SHP77 treated with DMSO at 0.1 percent for 48 hours (cell line): ENCODE measurements around the gene RAB10.
A peak's percentile ranks its signal among the peaks of the same experiment; 100 is the strongest.
"Not testable (repeated sequence)": the region's sequence is repeated elsewhere in the genome, so short reads cannot be mapped to it uniquely, and the experiment has no call there.

Source experiments
- DNase-seq: peaks from one replicate; lab custom pipeline; 2025; lab: John Stamatoyannopoulos, UW

The RAB10 gene

DNA sequence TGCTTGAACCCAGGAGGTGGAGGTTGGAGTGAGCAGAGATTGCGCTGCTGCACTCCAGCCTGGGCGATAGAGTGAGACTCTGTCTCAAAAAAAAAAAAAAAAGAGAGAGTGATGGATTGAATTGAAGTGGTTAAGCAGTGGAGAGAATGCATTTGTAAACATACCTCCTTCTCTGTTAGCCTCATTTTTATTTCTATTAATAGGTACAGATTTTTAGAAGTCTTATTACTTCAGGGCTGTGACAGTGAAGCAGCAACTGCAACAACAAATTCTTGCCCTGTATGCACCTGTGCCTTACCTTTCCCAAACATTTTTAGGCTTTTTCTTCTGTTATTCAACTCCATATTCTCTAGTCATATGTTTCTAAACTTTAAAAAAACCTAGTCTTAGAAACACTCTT, 55.5 kb downstream of the RAB10 start:
- no peak for DNase-seq

DNA sequence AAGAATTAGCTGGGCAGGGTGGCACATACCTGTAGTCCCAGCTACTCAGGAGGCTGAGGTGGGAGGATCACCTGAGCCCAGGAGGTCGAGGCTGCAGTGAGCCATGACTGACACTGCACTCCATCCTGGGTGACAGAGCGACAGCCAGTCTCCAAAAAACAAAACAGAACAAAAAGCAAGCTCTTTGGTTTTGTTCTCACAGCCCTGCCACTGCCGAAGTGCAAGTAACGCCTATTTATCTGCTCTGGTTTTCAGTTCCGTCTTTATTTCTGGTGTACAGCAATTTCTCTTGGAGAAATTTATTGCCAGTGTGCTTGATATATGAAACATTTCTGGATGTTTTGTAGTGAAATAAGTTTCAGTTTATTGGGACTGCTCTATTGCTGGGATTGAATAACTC, 61.9 kb downstream of the RAB10 start:
- DNase-seq = no peak

DNA sequence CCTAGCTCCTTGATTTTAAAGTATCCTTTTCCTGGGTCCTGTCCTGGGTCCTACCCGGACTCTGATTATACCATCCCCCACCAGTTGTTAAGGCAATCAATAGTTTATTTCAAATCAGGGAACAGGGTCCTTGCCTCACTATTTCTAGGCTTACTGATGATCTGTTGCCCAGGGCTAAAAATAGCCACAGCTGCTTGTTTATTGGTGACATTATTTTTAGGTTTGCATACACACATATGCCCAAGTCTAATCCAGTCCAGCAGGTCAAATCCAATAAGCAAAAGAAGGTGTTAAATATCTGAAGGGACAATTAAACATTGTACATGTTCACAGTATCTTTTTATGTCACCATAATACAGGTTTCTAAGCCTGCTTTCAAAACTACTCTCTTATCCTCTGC, 66.0 kb downstream of the RAB10 start:
- DNase-seq = no peak

DNA sequence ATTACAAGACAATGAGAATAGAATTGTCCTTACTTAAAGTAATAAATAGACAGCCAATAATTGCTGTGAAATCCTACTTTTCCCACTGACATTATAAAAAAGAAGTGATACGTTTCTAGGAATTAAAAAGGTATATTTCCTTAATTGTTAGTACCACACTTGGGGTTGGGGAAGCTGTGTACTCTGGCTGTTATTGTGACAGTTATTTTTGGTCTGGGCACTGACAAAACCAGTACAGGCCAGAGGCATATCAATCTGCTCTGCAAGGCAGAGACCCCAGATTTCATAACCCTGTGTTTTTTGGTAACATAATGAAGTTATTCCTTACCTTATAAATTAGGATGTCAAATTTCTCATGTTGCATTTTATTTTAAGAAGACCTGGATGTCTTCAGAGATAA, 66.5 kb downstream of the RAB10 start:
- DNase-seq = no peak

DNA sequence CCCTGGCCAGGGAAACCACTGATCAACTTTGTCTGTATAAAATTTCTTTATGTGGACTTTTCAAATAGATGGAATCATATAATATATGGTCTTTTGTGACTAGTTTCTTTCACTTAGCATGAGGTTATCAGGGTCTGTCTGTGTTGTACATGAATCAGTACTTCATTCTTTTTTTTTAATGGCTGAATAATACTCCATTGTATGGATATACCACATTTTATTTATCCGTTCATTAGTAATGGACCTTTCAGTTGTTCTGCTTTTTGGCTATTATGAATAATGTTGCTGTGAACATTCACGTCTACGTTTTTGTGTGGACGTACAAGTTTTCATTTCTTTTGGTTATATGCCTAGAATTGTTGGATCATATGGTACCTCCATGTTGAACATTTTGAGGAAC, 69.9 kb downstream of the RAB10 start:
- no peak for DNase-seq

DNA sequence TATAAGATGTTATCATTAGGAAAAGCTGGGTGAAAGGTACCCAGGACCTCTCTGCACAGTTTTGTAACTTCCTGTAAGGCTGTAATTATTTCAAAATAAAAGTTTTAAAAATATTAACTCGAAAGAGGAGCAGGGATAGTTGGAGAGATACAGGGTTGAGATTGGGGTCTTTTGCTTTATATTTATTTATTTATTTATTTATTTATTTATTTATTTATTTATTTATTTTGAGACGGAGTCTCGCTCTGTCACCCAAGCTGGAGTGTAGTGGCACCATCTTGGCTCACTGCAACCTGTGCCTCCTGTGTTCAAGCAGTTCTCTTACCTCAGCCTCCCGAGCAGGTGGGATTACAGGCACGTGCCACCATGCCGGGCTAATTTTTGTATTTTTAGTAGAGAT, 74.8 kb downstream of the RAB10 start:
- DNase-seq = not testable (repeated sequence)

DNA sequence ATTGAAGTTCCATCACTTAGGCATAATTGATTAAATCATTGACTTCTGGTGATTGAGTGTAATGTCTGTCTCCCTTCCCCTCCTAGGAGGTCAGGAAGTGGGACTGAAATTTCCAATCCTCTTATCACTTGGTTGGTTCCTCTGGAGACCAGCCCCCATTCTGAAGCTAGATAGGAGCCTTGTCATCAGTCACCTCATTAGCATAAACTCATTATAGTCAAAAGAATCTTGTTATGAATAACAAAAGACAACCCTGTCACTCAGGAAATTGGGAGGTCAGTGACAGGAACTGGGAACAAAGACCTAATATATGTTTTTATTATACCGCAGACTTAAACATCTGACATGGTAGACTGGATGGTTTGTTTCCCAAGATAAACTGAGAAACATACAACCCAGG, 78.3 kb downstream of the RAB10 start:
- no peak for DNase-seq

DNA sequence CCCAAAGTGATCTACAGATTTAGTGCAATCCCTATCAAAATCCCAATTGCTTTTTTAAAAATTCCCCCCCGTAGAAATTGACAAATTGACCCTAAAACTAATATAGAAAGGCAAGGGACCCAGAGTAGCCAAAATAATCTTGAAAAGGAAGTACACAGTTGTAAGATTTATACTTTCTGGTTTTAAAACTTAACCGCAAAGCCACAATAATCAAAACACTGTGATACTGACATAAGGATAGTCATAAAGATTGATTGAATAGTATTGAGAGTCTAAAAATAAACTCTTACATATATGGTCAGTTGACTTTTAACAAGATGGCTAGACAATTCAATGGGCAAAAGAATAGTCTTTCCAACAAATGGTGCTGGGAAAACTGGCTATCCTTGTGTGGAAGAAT, 80.3 kb downstream of the RAB10 start:
- no peak for DNase-seq

DNA sequence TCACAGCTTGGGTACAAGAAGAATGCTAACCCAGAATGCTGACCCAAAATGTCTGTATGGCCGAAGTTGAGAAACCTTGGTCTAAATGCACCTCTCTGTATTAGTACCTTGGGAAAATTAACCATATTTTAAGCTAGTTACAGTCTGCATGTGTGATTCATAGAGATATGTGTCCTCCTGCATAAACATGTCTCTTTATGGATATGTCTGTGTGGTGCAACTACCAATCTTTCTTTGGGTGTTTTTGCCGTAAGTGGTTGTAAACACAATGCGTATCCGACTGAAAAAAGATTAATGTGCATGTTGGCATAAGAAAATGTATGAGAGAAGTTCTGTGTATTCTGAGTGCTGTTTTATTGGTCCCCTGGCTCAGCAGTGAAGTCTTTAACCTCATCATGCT, 84.8 kb downstream of the RAB10 start:
- DNase-seq = no peak

DNA sequence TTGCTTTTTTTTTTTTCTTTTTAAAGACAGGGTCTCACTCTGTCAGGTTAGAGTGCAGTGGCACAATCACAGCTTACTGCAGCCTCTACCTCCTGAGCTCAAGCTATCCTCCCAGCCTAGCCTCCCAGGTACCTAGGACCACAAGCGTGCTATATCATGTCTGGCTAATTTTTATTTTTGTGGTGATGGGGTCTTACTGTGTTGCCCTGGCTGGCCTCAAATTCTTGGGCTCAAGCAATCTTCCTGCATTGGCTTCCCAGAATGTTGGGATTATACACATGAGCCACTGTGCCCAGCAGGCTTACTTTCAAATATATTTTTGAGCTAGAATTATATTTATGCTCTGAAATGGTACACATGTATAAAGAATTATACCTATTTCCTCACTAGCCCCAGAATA, 85.6 kb downstream of the RAB10 start:
- no peak for DNase-seq

DNA sequence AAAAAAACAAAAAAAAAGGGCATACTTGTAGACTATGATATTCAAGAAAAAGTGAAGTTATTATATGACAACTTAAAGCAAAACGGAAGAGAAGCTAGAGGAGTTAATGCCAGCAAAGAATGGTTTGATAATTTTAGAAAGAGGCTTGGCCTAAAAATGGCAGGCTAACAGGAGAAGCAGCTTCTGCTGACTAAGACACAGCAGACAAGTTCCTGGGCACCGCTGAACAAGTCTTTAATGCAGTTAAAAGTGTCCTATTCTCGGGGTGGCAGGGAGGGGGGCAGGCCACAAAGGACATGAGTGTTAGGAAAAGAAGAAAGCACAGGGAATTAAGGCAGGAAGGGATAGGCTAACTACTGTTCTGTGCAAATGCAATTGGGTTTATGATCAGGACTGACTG, 88.7 kb downstream of the RAB10 start:
- no peak for DNase-seq

DNA sequence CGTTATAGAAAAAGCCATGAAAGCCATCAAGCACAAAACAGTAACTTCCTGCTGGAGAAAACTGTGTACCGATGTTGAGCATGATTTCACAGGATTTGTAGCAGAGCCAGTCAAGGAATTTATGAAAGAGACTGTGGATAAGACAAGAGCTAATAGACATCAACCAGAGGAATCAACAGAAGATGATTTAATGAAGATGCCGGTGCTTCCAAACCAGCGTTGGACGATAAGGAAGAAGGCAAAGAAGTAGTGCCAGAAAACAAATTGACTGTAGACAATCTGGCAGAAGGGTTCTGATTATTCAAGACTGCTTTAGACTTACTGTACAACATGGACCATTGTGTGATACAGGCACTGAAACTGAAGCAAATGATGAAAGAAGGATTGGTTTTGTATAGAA, 89.5 kb downstream of the RAB10 start:
- DNase-seq = no peak

DNA sequence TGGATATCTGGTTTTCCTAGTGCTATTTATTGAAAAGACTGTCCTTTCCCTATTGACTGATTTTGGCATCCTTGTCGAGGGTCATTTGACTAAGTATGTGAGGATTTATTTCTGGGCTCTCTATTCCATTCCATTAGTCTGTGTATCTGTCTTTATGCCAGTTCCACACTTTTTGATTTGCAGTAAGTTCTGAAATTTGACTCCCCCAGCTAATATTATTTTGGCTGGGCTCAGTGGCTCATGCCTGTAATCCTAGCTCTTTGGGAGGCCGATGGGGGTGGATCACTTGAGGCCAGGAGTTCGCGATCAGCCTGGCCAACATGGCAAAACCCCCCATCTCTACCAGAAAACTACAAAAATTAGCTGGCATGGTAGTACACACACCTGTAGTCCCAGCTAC, 92.2 kb downstream of the RAB10 start:
- no peak for DNase-seq

DNA sequence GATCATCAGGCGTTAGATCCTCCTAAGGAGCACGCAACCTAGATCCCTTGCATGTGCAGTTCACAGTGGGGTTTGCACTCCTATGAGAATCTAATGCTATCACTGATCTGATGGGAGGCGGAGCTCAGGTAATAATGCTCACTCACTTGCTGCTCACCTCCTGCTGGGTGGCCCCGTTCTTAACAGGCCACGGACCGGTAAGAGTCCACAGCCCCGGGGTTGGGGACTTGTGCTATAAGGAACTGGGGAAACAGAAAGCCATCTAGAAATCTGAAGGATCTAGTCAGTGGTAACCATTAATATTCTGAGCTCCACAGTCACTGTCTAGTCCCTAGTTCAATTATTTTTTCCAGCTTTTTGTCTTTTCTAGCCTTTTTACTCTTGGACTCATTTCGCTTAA, 94.3 kb downstream of the RAB10 start:
- DNase-seq = no peak

DNA sequence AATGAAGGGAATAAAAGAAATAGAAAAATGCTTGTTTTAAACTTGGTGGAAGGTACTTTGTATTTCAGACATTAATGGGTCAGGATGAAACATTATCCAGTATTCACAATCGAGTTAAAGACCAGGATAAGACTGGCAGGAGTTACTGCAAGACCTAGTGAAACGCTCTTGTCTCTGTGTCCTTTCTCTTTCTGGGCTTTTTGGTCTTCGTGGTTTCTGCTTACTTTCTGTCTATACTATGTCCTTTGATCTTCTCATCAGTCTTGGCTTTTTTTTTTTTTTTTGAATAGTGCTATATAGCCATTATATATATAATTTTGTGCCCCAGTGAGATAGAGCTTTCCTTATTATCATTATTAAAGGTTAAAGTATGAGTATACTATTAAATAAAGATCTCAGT, 96.9 kb downstream of the RAB10 start:
- no peak for DNase-seq

DNA sequence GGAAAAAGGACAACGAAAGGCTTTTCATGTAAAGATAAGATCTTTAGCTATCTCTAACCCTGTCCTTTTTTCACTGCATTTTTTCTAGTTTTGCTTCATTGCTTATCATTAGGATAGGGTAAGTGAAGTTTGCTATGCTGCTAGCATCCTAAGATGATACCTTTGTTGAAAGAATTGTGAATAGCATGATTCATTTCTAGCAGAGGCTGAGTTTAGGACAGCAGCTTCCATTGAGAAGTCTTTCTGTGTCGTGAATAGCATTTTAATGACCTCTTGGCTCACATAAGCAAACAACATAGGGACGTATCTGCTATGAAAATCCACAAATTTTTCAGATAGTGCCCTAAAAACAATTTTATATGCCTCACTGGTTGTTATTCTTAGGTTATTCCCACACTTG, 102.6 kb downstream of the RAB10 start:
- no peak for DNase-seq

DNA sequence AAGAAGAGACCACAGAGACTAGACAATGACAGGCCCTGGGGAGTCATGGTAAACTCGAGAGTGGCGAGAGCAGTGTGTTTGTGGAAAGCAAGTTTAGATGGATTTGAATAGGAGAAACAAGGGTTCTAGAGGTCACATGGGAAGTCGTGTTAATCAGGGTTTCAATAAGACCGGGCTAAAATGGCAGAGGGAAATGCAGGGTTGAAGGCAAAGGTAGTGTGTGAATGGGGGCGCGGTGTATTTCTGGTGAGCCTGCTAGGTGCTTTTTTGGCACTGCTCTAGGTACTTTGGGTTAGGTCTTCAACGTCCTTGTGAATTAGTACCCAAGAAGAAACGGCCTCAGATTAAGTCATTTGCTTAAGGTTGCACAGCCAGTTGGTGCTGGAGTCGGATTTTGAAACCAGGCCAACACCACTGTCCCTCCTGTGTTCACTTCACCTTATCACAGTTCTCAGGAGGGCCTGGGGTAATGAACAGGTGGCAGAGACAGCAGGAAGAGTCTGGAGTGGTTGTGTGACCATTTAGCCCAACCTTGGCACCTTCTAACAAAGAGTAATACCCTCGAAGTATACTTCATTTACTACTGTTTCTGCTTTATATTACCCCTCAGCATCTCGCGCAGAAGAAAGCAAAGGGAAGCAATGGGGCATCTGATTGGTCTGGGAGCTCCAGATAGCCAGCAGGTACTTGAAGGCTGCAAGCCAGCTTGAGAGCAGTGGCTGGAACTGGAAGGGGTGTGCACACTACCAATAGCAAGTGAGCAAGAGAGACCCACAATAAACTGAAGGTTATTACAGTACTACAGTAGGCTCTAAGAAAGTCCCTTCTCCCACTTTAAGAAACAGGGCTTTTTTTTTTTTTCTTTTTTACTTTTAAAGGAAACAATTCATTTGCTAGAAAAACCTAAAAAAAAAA, 105.6 kb downstream of the RAB10 start:
- DNase-seq = no peak

DNA sequence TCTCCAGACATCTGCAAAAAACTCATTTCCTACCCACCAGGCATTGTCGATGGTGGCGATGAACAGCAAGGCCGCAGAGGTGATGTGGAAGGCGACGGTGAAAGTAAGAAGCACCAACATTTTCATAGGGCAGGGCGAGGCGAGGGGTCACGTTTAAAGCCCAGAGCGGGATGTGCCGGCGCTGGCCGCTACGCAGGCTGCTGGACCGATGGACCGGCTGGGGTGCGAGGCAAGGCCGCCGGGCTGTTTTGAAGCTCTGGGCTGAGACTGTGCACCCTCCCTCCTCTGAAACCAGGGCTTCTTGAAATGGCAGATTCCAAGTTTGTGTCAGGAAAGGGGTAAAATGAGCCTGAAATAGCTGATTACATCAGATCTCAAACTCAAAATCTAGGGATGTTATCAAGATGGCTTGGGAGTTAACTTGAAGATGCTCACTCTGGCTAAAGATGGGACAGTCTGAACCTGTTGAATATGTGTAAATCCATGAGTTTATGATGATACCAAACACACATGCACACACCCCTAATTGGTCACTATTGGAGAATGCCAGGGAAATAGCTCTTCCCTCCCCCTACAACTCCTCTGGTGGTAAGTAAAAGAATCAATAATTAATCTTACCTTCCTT, 107.4 kb downstream of the RAB10 start:
- DNase-seq = no peak

DNA sequence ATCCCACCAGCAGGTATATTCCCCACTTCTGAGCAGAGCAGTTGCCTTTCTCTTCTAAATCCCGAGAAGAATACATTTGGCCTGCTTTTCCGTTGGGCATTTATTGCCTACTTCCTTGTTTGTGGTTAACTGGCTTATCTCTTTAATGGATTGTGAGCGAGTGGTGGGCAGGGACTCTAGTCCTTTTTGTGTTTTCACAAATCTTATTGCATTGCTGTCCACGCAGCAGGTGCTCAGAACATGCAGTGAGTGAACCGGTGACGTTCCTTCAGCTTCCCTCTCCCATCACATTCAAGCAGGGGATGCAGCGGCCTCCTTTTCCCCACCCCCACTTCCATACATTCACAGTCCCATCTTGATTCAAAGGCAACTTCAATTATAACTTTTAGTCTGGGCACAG, 110.1 kb downstream of the RAB10 start:
- DNase-seq = no peak

DNA sequence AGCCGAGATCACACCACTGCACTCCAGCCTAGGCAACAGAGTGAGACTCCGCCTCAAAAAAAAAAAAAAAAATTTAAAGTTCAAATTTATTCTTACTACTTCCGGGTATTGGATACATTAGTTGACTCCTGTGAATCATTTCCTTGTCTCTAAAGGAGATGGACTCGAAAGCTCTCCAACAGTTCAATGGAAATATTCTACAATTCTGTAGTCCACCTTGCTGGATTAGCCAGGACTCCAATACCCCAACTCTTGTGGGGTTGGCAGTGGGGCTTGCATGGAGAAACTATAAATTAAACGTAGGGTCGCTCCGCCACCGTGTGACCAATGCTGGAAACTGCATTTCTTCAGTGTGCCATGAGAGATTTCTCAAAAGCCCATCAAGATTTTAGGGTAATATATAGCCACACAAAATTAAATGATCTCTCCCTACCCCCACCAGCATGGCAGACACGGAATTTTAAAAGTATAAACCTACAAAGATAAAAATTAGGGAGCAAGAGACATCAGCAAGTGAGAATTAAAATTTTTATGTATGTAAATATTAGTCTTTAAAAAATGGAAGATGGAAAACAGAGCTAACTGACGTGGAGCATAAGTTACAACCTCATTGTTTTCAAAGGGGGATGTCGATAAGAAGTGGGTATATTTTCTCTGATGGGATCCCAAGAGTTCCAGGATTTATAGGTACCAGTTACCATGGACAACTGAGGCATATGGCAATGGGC, 111.2 kb downstream of the RAB10 start:
- peak; percentile 58 for DNase-seq

DNA sequence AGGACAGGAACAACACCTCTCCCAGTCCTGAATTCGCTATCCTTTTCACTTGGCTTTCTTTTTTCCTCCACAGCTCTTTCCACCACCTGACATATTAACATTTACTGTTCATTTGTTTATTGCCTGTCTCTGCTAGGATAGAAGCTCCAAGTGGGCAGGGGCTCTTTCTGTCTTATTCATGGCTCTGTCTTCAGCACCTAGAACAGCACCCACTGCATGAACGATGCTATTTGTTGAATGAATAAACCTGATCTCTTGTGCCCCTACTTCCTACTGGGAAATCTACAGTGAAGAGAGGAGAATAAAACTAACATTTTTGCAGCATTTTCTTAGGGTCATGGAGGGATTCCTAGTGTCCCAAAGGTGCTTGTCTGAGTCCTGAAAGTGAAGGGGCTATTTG, 114.6 kb downstream of the RAB10 start:
- no peak for DNase-seq

DNA sequence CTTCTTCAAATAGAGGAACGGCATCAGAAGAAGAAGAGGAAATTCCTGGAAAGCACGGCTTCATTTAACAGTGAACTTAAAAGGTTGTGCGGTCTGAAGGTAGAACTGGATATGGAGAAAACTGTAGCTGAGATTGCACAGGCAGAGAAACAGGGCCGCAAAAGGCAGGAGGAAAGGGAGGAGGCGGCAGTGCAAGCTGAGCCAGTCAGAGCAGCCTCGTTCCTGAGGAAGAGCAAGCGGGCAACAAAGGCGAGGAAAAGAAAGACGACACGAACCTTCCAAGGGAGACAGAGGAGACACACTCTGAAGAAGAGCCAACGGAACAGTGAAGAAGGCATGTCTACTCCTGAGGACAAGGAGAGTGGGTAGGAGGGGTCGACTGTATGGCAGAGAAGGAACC, 116.4 kb downstream of the RAB10 start:
- DNase-seq = no peak

DNA sequence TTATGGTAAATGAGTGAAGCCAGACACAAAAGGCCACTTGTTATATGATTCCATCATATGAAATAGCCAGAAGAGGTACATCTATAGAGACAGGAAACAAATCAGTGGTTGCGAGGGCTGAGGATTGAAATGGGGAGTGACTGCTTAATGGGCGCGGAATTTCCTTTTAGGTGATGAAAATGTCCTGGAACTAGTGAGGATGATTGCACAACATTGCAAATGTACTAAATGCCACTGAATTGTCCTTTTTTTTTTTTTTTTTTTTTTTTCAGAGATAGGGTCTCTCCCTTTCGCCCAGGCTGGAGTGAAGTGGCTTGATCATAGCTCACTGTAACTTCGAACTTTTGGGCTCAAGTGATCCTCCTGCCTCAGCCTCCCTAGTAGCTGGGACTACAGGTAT, 123.7 kb downstream of the RAB10 start:
- DNase-seq = no peak
